ENCODE data around the gene PIH1D1. TPM values are rescaled to one million over a fixed set of nuclear protein-coding genes. Genes with fewer than 3 reads are reported as not detected.

The PIH1D1 gene
- total and polyA plus RNA-seq, 2 experiments from 2014 or later: 72.1 to 79.8 TPM

- peaks cover 39% of the 10 kb centered on the region for H4K20me1 ChIP-seq (ENCODE audit: insufficient read depth, poor library complexity, severe bottlenecking)
- H3K36me3 ChIP-seq (replicated peaks; ENCODE audit: insufficient read depth, low read depth): peaks cover 5% of the 10 kb centered on the region
These were observed 41.2 kb upstream of the PIH1D1 start for GRCh38 chr19:49492573-49493405.

GRCh38 chr19:49491804-49492572, 40.4 kb upstream of the PIH1D1 start:
- Histone ChIP-seq H3K27ac (peak overlapping the region; percentile 43), H3K27me3 (no peaks in the 10 kb centered on the region), H3K4me2 (no peak overlapping the region), H3K9me2 (replicated peaks; ENCODE audit: insufficient read depth) (no peaks in the 10 kb centered on the region), H3K4me3 (no peak overlapping the region), H4K20me1 (ENCODE audit: insufficient read depth, poor library complexity, severe bottlenecking) (peaks cover 33% of the 10 kb centered on the region), H3K9me3 (ENCODE audit: low read depth) (no peaks in the 10 kb centered on the region), H3K4me1 (ENCODE audit: insufficient read depth) (peaks cover 25% of the 10 kb centered on the region), H3K36me3 (replicated peaks; ENCODE audit: insufficient read depth, low read depth) (peaks cover 5% of the 10 kb centered on the region), H2AFZ (no peak overlapping the region), H3K79me2 (peaks cover 43% of the 10 kb centered on the region)
- TF ChIP-seq EZH2 (IDR thresholded peaks at IDR 0.05; ENCODE audit: borderline replicate concordance) (no peak), EZH2phosphoT487 (IDR thresholded peaks at IDR 0.05; ENCODE audit: low read depth, severe bottlenecking, unreplicated experiment) (no peak)
- TF ChIP-seq, protein P1, sequence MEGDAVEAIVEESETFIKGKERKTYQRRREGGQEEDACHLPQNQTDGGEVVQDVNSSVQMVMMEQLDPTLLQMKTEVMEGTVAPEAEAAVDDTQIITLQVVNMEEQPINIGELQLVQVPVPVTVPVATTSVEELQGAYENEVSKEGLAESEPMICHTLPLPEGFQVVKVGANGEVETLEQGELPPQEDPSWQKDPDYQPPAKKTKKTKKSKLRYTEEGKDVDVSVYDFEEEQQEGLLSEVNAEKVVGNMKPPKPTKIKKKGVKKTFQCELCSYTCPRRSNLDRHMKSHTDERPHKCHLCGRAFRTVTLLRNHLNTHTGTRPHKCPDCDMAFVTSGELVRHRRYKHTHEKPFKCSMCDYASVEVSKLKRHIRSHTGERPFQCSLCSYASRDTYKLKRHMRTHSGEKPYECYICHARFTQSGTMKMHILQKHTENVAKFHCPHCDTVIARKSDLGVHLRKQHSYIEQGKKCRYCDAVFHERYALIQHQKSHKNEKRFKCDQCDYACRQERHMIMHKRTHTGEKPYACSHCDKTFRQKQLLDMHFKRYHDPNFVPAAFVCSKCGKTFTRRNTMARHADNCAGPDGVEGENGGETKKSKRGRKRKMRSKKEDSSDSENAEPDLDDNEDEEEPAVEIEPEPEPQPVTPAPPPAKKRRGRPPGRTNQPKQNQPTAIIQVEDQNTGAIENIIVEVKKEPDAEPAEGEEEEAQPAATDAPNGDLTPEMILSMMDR (IDR thresholded peaks at IDR 0.05; ENCODE audit: poor library complexity): no peak
- DNase-seq (ENCODE audit: low spot score): peak; percentile 31
- 87% methylated on average over 7 of the region's 7 CpGs for WGBS (ENCODE audit: low lambda C conversion rate, missing lambda C conversion rate)

More at GRCh38 chr19:49492573-49493405, 41.2 kb upstream of the PIH1D1 start:
- Histone ChIP-seq H3K4me1 (ENCODE audit: insufficient read depth) (peaks cover 29% of the 10 kb centered on the region), H3K9me2 (replicated peaks; ENCODE audit: insufficient read depth) (no peaks in the 10 kb centered on the region), H3K4me3 (no peak overlapping the region), H3K27ac (peak overlapping the region; percentile 43), H3K9me3 (ENCODE audit: low read depth) (no peaks in the 10 kb centered on the region), H3K79me2 (peaks cover 48% of the 10 kb centered on the region), H3K27me3 (no peaks in the 10 kb centered on the region), H2AFZ (no peak overlapping the region), H3K4me2 (no peak overlapping the region)
- 90% methylated on average over 12 of the region's 12 CpGs for WGBS (ENCODE audit: low lambda C conversion rate, missing lambda C conversion rate)
- DNase-seq (ENCODE audit: low spot score): no peak
- TF ChIP-seq, protein P1 (IDR thresholded peaks at IDR 0.05; ENCODE audit: poor library complexity): no peak
- no peak for TF ChIP-seq EZH2phosphoT487 (IDR thresholded peaks at IDR 0.05; ENCODE audit: low read depth, severe bottlenecking, unreplicated experiment)
- no peak for TF ChIP-seq EZH2 (IDR thresholded peaks at IDR 0.05; ENCODE audit: borderline replicate concordance)

GRCh38 chr19:49491030-49491803, 39.6 kb upstream of the PIH1D1 start:
- no peak overlapping the region for H3K4me3 ChIP-seq
- H2AFZ ChIP-seq: no peak overlapping the region
- peaks cover 5% of the 10 kb centered on the region for H3K36me3 ChIP-seq (replicated peaks; ENCODE audit: insufficient read depth, low read depth)
- H3K9me3 ChIP-seq (ENCODE audit: low read depth): no peaks in the 10 kb centered on the region
- WGBS (ENCODE audit: low lambda C conversion rate, missing lambda C conversion rate): 94% methylated on average over 17 of the region's 17 CpGs
- H3K79me2 ChIP-seq: peaks cover 37% of the 10 kb centered on the region
- H4K20me1 ChIP-seq (ENCODE audit: insufficient read depth, poor library complexity, severe bottlenecking): peaks cover 33% of the 10 kb centered on the region
- no peak overlapping the region for H3K4me2 ChIP-seq
- peak overlapping the region; percentile 82 for H3K27ac ChIP-seq
- no peaks in the 10 kb centered on the region for H3K9me2 ChIP-seq (replicated peaks; ENCODE audit: insufficient read depth)
- peaks cover 25% of the 10 kb centered on the region for H3K4me1 ChIP-seq (ENCODE audit: insufficient read depth)
- TF ChIP-seq EZH2 (IDR thresholded peaks at IDR 0.05; ENCODE audit: borderline replicate concordance) (no peak), EZH2phosphoT487 (IDR thresholded peaks at IDR 0.05; ENCODE audit: low read depth, severe bottlenecking, unreplicated experiment) (no peak)
- TF ChIP-seq, protein P1 (IDR thresholded peaks at IDR 0.05; ENCODE audit: poor library complexity): no peak
- H3K27me3 ChIP-seq: no peaks in the 10 kb centered on the region
- no peak for DNase-seq (ENCODE audit: low spot score)

Measured in hepatocyte (in vitro differentiated cells).